GM12874 (cell line): ENCODE measurements around the gene COL1A1.

Source experiments
- CTCF ChIP-seq: IDR thresholded peaks from 2 replicates; pipeline ENCODE4 v1.5.1; 2011; ENCODE audit warnings: low read depth, mild to moderate bottlenecking, control low read depth, low read length, moderate library complexity; ENCODE audit not compliant: insufficient read depth

Gene COL1A1

GRCh38 chr17:50149091-50149416, 52.4 kb downstream of the COL1A1 start:
- TF ChIP-seq CTCF: no peak

- no peak for TF ChIP-seq CTCF
Observed at GRCh38 chr17:50148226-50149090, 53.0 kb downstream of the COL1A1 start.

- no peak for TF ChIP-seq CTCF
Observed at GRCh38 chr17:50147841-50148225, 53.6 kb downstream of the COL1A1 start.

- TF ChIP-seq CTCF: no peak
Observed at GRCh38 chr17:50146927-50147665, 54.3 kb downstream of the COL1A1 start.

GRCh38 chr17:50146230-50146926, 55.1 kb downstream of the COL1A1 start:
- TF ChIP-seq CTCF: peak; percentile 26; the same call in 1 of the 2 replicates

GRCh38 chr17:50145532-50146229, 55.8 kb downstream of the COL1A1 start:
- no peak for TF ChIP-seq CTCF
